Small intestine (tissue), 7 donors: ENCODE measurements around the gene STT3B. TPM values are rescaled to one million over a fixed set of nuclear protein-coding genes. Genes with fewer than 3 reads are reported as not detected.
"Not testable (repeated sequence)": the region's sequence is repeated elsewhere in the genome, so short reads cannot be mapped to it uniquely, and the experiment has no call there.

Experiments
- DNase-seq, 2 donors: peaks; one replicate each; pipeline versions ENCODE4 v3.0.0 to v3.0.0-alpha.2; 2013
- FAIRE-seq: peaks from 2 replicates; lab custom pipeline; 2012; peaks lifted over from hg19 to GRCh38; lab: Jason Lieb, UNC
- H3K27ac ChIP-seq, 3 donors: one replicate each; pipeline ENCODE4 v1.5.1; 2013; ENCODE audit warnings: low read length in 2 of 3, mild to moderate bottlenecking in 2 of 3, control low read depth in 1 of 3, inconsistent platforms in 1 of 3, low read depth in 1 of 3, moderate library complexity in 1 of 3
- H3K27me3 ChIP-seq, 3 donors: one replicate each; pipeline ENCODE4 v1.6.1; 2013; ENCODE audit warnings: low read length in 3 of 3, inconsistent platforms in 1 of 3; ENCODE audit not compliant: control insufficient read depth in 3 of 3, insufficient read depth in 3 of 3
- H3K36me3 ChIP-seq, 3 donors: one replicate each; pipeline ENCODE4 v1.6.1; 2013; ENCODE audit warnings: low read length in 3 of 3, inconsistent platforms in 1 of 3, low read depth in 1 of 3, mild to moderate bottlenecking in 1 of 3, moderate library complexity in 1 of 3; ENCODE audit not compliant: control insufficient read depth in 3 of 3, insufficient read depth in 2 of 3
- H3K4me1 ChIP-seq, 3 donors: one replicate each; pipeline ENCODE4 v1.6.1; 2013; ENCODE audit warnings: low read length in 2 of 3, inconsistent platforms in 1 of 3, low read depth in 1 of 3, mild to moderate bottlenecking in 1 of 3, moderate library complexity in 1 of 3; ENCODE audit not compliant: control insufficient read depth in 3 of 3, insufficient read depth in 2 of 3
- H3K4me3 ChIP-seq, 3 donors: one replicate each; pipeline ENCODE4 v1.5.1; 2013; ENCODE audit warnings: low read length in 3 of 3, control low read depth in 1 of 3, inconsistent platforms in 1 of 3, low read depth in 1 of 3, mild to moderate bottlenecking in 1 of 3, moderate library complexity in 1 of 3
- H3K9me3 ChIP-seq, 2 donors: one replicate each; pipeline ENCODE4 v1.6.1; 2013; ENCODE audit warnings: low read depth in 1 of 2, low read length in 1 of 2; ENCODE audit not compliant: control insufficient read depth in 2 of 2, insufficient read depth in 1 of 2
- WGBS, 3 donors: extraction: QIAGEN DNeasy Blood & Tissue Kit; methylation state at CpG; one replicate each; pipeline ENCODE4 v1.1.7; 2013; 5-methylcytosine and 5-hydroxymethylcytosine counted together
- polyA plus RNA-seq, 4 donors: library from polyadenylated mRNA; stranded (reverse) in 3 of 4; unstranded in 1 of 4; fragments of 200-250 nt in 3 of 4; fragments of 120-200 nt in 1 of 4; gene quantifications; one replicate each; pipeline versions ENCODE4 v1.2.1 to v1.2.3, GENCODE V29; 2013
- donor health status: healthy with polysubstance abuse.
- donor health status: control.
- donor health status: control.
- donor health status: Bipolar disorder and iron deficiency.
- donor health status: healthy.

Gene STT3B
- polyA plus RNA-seq, 4 donors = 22.2 to 139 (median 51.4) TPM

DNA sequence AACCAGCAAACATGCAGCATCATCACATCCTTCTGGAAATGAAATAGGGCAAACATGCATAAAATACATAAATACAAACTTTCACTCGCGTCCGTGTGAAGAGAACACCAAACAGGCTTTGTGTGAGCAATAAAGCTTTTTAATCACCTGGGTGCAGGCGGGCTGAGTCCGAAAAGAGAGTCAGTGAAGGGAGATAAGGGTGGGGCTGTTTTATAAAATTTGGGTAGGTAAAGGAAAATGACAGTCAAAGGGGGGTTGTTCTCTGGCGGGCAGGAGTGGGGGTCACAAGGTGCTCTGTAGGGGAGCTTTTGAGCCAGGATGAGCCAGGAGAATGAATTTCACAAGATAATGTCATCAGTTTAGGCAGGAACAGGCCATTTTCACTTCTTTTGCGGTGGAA lies 26.2 kb upstream of the STT3B start:
- not testable (repeated sequence) for H3K27ac ChIP-seq, DNase-seq, H3K36me3 ChIP-seq, H3K9me3 ChIP-seq, FAIRE-seq, H3K27me3 ChIP-seq, H3K4me3 ChIP-seq
- WGBS, 3 donors = 58 to 86% (median 69%) methylated on average over 7 of the region's 7 CpGs
- H3K4me1 ChIP-seq = peaks cover 0 to 12% (median 2%) of the 10 kb centered on the region in 3 donors

- H3K4me1 ChIP-seq = peaks cover 0 to 3% (median 0%) of the 10 kb centered on the region in 3 donors
- H3K36me3 ChIP-seq = no peaks in the 10 kb centered on the region
- no peak overlapping the region for H3K4me3 ChIP-seq
- H3K9me3 ChIP-seq = no peaks in the 10 kb centered on the region
- peaks cover 0 to 2% (median 0%) of the 10 kb centered on the region in 3 donors for H3K27me3 ChIP-seq
- FAIRE-seq = no peak
- DNase-seq = no peak
- WGBS, 3 donors = 77 to 86% (median 82%) methylated on average over 2 of the region's 2 CpGs
- no peak overlapping the region for H3K27ac ChIP-seq
These were observed 24.1 kb upstream of the STT3B start for GRCh38 chr3:31508452-31509146.

- 13 to 47% (median 28%) methylated on average over 1 of the region's 1 CpG for WGBS, 3 donors
- Histone ChIP-seq H3K9me3 (no peaks in the 10 kb centered on the region), H3K4me3 (no peak overlapping the region), H3K4me1 (no peaks in the 10 kb centered on the region), H3K27me3 (peaks cover 0 to 2% (median 0%) of the 10 kb centered on the region in 3 donors), H3K27ac (no peak overlapping the region), H3K36me3 (no peaks in the 10 kb centered on the region)
- DNase-seq (no peak), FAIRE-seq (no peak)
These were observed 23.5 kb upstream of the STT3B start for GRCh38 chr3:31509147-31509728.

DNA sequence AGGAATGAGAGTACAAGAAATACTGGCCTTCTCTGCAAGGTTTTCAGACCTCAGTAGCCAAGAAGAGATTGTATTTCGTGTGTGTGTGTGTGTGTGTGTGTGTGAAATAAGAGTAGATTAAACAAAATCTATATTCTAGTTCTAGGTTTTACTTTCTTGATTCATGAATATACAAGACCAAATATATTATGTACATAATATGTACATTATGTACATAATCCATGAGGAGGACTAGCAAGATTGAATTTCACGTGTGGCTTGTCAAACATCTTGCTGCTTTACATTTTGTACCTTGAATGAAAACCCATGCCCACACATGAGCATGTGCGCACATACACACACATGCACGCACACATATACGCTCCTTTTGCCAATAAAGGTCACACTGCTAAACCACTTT lies 18.2 kb upstream of the STT3B start:
- no peak overlapping the region for H3K27ac ChIP-seq
- no peaks in the 10 kb centered on the region for H3K4me1 ChIP-seq
- H3K9me3 ChIP-seq = no peaks in the 10 kb centered on the region
- FAIRE-seq (no peak), DNase-seq (no peak)
- WGBS, 3 donors = 87 to 95% (median 89%) methylated on average over 5 of the region's 5 CpGs
- no peak overlapping the region for H3K4me3 ChIP-seq
- no peaks in the 10 kb centered on the region for H3K27me3 ChIP-seq
- H3K36me3 ChIP-seq = no peaks in the 10 kb centered on the region

GRCh38 chr3:31515486-31516284 lies 17.0 kb upstream of the STT3B start:
- FAIRE-seq (no peak), DNase-seq (no peak)
- Histone ChIP-seq H3K36me3 (no peaks in the 10 kb centered on the region), H3K27ac (no peak overlapping the region), H3K4me3 (no peak overlapping the region), H3K4me1 (no peaks in the 10 kb centered on the region), H3K27me3 (no peaks in the 10 kb centered on the region), H3K9me3 (no peaks in the 10 kb centered on the region)
- WGBS, 3 donors = 96 to 100% (median 97%) methylated on average over 2 of the region's 2 CpGs

DNA sequence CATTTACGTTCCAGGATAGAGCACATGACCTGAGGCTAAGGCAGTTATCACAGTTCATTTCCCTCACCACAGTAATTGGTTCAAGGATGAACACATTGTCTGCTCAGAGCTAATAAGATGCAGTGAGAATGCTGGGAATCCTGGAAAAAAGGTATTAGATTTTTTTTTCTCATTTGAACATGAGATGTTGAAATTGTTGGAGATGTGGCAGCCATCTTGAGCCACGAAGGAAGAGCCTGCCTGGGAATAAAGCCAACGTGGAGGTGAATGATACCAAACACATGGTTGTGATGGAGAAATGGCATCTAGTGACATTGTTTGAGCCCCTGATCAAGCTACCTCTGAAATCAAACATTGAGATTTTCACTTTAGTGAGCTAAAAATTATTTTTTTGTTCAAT lies 16.0 kb upstream of the STT3B start:
- WGBS, 3 donors = 82 to 83% (median 82%) methylated on average over 3 of the region's 3 CpGs
- Histone ChIP-seq H3K4me3 (no peak overlapping the region), H3K9me3 (no peaks in the 10 kb centered on the region), H3K36me3 (no peaks in the 10 kb centered on the region), H3K27ac (no peak overlapping the region), H3K4me1 (no peaks in the 10 kb centered on the region), H3K27me3 (no peaks in the 10 kb centered on the region)
- no peak for FAIRE-seq
- DNase-seq = no peak

GRCh38 chr3:31521468-31521867 lies 11.3 kb upstream of the STT3B start:
- FAIRE-seq (no peak), DNase-seq (no peak)
- Histone ChIP-seq H3K9me3 (no peaks in the 10 kb centered on the region), H3K4me3 (no peak overlapping the region), H3K36me3 (no peaks in the 10 kb centered on the region), H3K27ac (no peak overlapping the region), H3K4me1 (no peaks in the 10 kb centered on the region), H3K27me3 (no peaks in the 10 kb centered on the region)
- 93 to 94% (median 93%) methylated on average over 2 of the region's 2 CpGs for WGBS, 3 donors

DNA sequence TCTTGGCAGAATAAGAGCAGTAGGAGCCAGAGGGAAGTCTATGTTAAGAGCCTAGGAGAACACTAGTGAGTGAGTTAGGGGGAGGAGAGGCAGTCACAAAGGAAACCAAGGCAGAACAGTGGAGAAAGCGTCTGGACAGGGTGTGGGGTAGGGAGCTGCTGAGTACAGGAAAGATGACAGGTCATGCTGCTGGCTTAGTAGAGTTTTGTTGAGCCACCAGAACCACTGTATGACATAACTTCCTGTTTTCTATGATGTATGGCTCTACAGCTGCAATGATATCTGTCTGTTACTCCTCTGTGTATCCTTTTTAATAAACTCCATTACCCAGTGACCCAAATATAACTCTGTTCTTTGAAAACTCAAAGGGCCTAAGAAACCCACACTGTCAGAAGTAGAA lies 10.6 kb upstream of the STT3B start:
- DNase-seq (peak in 1 of 2 donors; percentile 40), FAIRE-seq (no peak)
- Histone ChIP-seq H3K4me3 (no peak overlapping the region), H3K4me1 (no peaks in the 10 kb centered on the region), H3K27ac (no peak overlapping the region), H3K27me3 (no peaks in the 10 kb centered on the region), H3K9me3 (no peaks in the 10 kb centered on the region), H3K36me3 (no peaks in the 10 kb centered on the region)
- WGBS, 3 donors = 47 to 65% (median 50%) methylated on average over 1 of the region's 1 CpG
